H54 (cell line): Measurements from ENCODE around the gene TEX30.
A peak's percentile ranks its signal among the peaks of the same experiment; 100 is the strongest.

ENCODE experiments used
- DNase-seq: peaks from one replicate; pipeline ENCODE4 v3.0.0; 2011; ENCODE audit warnings: low spot score, mixed read lengths; ENCODE audit not compliant: insufficient read length
- FAIRE-seq: peaks from 3 replicates; lab custom pipeline; 2011; peaks lifted over from hg19 to GRCh38; lab: Jason Lieb, UNC
- POLR2A ChIP-seq: IDR thresholded peaks from 2 replicates; pipeline ENCODE4 v1.6.1; 2011; ENCODE audit warnings: low read depth, mild to moderate bottlenecking, low read length

TEX30 gene

GRCh38 chr13:102773441-102774213 lies at the start of gene TEX30:
Gene TEX30 (minus strand): TSS chr13:102773786. CDS start chr13:102770026, 3,760 bp downstream.
- peak; percentile 99 for TF ChIP-seq POLR2A
- DNase-seq (peak; percentile 97), FAIRE-seq (peak; percentile 97)

- DNase-seq (no peak), FAIRE-seq (peak; percentile 97)
- no peak for TF ChIP-seq POLR2A
Measured at GRCh38 chr13:102817907-102818306, 44.3 kb upstream of the TEX30 start.

DNA sequence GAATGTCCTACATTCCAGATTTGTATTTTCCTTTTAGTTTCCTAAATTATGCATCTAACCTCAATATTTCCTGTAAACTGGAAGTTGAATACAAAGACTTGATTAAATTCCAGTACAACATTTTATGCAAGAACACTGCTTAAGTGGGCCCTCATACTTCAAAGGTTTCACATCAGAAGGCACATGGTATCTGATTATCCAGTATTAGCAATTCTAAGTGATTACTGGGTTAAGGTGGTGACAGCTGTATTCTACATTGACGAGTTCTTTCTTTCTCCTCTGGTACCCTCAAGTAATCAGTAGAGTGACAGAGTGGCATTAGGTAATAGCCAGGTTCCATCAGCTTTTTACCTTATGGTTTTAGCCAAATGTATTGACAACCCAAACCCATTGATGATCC lies 43.7 kb upstream of the TEX30 start:
- no peak for TF ChIP-seq POLR2A
- DNase-seq (no peak), FAIRE-seq (peak; percentile 87)

- FAIRE-seq (no peak), DNase-seq (no peak)
- TF ChIP-seq POLR2A, result no peak
Measured at GRCh38 chr13:102816708-102817107, 43.1 kb upstream of the TEX30 start.

- no peak for TF ChIP-seq POLR2A
- DNase-seq (no peak), FAIRE-seq (peak; percentile 94)
Measured at GRCh38 chr13:102815788-102816187, 42.2 kb upstream of the TEX30 start.

DNA sequence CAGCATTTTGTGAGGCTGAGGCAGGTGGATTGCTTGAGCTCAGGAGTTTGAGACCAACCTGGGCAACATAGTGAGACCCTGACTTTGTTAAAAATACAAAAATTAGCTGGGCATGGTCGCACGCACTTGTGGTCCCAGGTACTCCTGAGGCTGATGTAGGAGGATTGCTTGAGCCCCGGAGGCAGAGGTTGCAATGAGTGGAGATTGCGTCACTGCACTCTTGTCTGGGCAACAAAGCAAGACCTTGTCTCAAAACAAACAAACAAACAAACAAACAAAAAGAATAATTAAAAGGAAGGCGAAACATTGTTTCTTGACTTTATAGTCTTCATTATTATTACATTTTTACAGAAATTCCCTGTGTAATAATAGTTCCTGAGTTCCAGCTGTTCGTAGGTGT lies 41.2 kb upstream of the TEX30 start:
- TF ChIP-seq POLR2A, result no peak
- DNase-seq, result no peak
- peak; percentile 70 for FAIRE-seq

GRCh38 chr13:102814025-102814607 lies 40.5 kb upstream of the TEX30 start:
- no peak for TF ChIP-seq POLR2A
- DNase-seq, result no peak
- peak; percentile 93 for FAIRE-seq

GRCh38 chr13:102812611-102813287 lies 39.2 kb upstream of the TEX30 start:
- TF ChIP-seq POLR2A, result no peak
- DNase-seq (peak; percentile 38), FAIRE-seq (peak; percentile 93)

- FAIRE-seq, result peak; percentile 89
- no peak for DNase-seq
- TF ChIP-seq POLR2A, result no peak
Measured at GRCh38 chr13:102807699-102808098, 34.1 kb upstream of the TEX30 start.

GRCh38 chr13:102805680-102806079 lies 32.1 kb upstream of the TEX30 start:
- TF ChIP-seq POLR2A, result no peak
- FAIRE-seq (peak; percentile 88), DNase-seq (no peak)

DNA sequence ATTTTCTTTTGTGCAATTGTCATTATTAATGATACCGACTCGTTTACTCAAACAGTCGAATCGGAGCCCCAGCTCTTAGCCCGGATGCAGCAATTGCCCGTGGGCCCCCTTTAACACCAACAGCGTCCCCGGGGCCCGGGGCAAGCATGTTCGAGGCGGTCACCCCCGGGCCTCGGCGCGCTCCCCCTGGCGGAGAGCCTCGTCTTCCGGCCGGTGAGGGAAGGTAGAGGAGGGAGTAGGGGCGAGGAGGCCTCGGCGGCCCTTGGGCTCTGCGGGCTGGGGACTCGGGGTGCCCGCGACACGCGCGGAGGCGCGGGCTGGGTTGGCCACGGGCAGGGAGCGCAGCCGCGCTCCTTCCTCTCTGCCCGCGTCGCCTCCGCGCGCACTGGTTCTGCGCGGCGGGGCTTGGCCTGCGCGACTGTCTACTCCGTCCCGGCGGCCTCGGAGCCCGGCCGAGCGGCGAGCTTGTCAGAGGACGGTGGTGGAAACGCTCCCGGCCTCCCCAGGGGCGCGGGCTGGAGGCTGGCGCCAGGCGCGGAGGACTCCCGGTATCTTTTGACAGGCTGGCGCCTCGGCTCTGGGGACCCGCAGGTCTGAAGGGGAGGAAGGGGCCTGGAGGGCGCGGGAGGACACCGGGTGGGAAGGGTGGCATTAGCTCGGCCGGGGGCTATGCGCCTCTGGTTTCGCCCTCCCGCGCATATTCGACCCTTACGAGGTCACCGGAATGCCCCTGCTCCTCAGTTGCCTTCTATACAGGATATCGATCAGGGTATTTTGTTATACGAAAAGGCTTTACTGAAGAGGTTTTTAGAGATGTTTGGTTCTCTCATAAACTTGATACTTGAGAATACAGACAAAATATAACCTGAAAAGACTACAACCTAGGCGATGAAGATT lies 26.8 kb upstream of the TEX30 start:
- DNase-seq (peak; percentile 91), FAIRE-seq (peak; percentile 57)
- peak; percentile 60; the same call in 1 of the 2 replicates for TF ChIP-seq POLR2A

DNA sequence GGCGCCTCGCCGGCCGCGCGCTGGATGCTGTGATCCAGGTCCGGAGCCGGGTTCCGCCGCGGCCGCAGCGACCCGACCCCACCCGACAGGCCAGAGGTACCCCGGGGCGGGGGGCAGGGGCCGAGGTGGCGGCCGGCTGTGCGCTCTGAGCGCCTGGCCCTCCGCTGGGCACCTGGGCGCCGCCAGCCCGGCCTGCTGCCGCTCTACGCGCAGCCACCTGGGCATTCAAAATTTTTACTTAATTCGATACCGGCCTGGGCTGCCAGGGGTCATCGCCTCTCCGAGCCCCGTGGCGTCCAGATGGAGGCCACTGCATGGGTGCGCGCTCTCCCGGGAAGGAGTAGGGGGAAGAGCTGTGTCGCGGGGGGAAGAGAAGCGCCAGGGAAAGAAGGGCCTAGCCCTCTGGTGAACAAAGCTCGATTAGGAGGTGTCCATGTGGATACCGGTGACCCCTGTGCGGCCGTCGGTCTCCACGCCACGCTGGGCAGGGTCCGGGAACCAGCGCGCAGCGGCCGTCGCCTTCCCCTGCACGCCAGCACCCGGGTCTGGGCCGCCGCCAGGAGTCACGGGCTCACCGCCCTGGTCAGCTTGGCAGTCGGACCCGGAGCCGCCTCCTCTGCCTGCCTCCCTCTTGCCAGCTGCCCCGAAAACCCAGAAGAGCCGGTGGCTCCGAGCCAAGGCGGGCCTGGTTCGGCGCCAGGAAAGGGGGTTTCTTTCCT lies 26.0 kb upstream of the TEX30 start:
- no peak for FAIRE-seq

DNA sequence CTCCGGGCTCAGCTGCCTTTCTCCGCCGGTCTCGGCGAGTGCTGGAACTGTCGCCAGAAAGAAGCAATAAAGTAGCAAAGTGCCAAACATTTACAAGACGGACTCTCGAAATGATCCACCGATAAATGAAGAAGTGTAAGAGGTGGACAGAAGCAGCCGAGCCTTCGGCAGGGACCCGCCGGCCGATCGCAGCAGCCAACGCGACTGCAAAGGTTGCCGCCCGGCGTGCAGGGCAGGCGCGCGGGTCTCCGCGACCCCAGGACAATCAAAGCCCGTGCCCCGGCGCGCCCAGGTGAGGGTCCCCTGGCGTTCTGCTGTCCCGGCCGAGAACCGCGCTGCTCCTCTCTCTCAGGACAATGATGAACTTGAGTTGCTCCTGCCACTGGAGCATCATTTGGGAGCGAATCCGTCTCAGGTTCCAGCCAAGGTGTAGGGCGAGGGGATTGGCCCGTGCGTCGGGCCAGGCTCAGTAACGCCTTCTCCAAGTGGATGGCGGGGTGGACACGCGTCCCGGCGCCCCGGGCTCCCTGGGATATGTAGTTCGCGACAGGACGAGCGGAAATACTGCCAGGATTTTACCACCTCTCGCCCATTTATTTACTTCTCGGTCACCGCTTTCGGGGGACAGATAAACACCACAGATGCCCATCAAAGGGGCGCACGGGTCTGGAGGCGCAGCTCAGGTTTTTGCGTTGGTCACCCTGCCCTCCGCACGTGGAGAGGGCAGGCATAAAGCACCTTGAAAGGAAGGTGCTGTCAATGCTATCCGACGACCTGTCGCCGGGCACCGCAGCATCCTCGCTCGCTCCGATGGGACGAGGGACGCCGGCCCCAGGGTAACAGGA lies 25.2 kb upstream of the TEX30 start, which contains the start of the genes BIVM and POGLUT2:
BIVM (plus strand) TSS at position 539 of the 845 bp plus-strand sequence. CDS start 8,149 bp downstream, outside the sequence.
POGLUT2 (minus strand) TSS at position 396 of the 845 bp plus-strand sequence; CDS start at position 90, 306 bp downstream.
- FAIRE-seq (peak; percentile 100), DNase-seq (peak; percentile 100)
- peak; percentile 55 for TF ChIP-seq POLR2A

More for the DNA sequence above, 26.0 kb upstream of the TEX30 start:
- TF ChIP-seq POLR2A, result no peak
- peak; percentile 49 for DNase-seq
